Common myeloid progenitor, CD34-positive (primary cell): ENCODE data around the gene PLXND1.

Experiments used
- CTCF ChIA-PET: fragments of 350-600 bp; sonication (Branson Sonifier 250); formaldehyde crosslinking; loops from one replicate; lab custom pipeline; 2021; ENCODE audit warnings: antibody characterized with exemption; lab: Charles Lee
- POLR2A ChIA-PET: fragments of 350-600 bp; sonication (Branson Sonifier 250); formaldehyde crosslinking; loops from one replicate; lab custom pipeline; 2021; ENCODE audit warnings: antibody characterized with exemption; lab: Charles Lee
- DNase-seq, 3 donors: peaks; one replicate each; pipeline versions ENCODE4 v3.0.0 to v3.0.0-alpha.2; 2013
- H3K27ac ChIP-seq, 2 experiments: 1 replicate in 1 of 2; 2 replicates in 1 of 2; pipeline ENCODE4 v1.7.0; 2013; ENCODE audit warnings: inconsistent platforms in 2 of 2, low read length in 2 of 2, mild to moderate bottlenecking in 2 of 2, low read depth in 1 of 2, moderate library complexity in 1 of 2; ENCODE audit not compliant: severe bottlenecking in 2 of 2, insufficient read depth in 1 of 2, poor library complexity in 1 of 2
- H3K27me3 ChIP-seq, 5 experiments: replicated peaks in 2 of 5; 1 replicate in 3 of 5; 2 replicates in 2 of 5; pipeline versions ENCODE4 v1.6.1 to v1.7.0; 2013; ENCODE audit warnings: low read length in 4 of 5, mild to moderate bottlenecking in 2 of 5, moderate library complexity in 2 of 5, inconsistent platforms in 1 of 5; ENCODE audit not compliant: insufficient read depth in 5 of 5, control insufficient read depth in 4 of 5
- H3K36me3 ChIP-seq, 4 experiments: 1 replicate in 2 of 4; 2 replicates in 2 of 4; pipeline versions ENCODE4 v1.6.1 to v1.7.0; 2013; ENCODE audit warnings: low read length in 3 of 4, control low read depth in 1 of 4, mild to moderate bottlenecking in 1 of 4; ENCODE audit not compliant: control insufficient read depth in 4 of 4, insufficient read depth in 4 of 4
- H3K4me1 ChIP-seq, 4 experiments: 1 replicate in 3 of 4; 2 replicates in 1 of 4; pipeline versions ENCODE4 v1.6.1 to v1.7.1; 2013; ENCODE audit warnings: low read length in 3 of 4, mild to moderate bottlenecking in 3 of 4, control low read depth in 1 of 4, inconsistent platforms in 1 of 4, moderate library complexity in 1 of 4; ENCODE audit not compliant: control insufficient read depth in 4 of 4, insufficient read depth in 4 of 4; ENCODE audit errors: control extremely low read depth in 1 of 4
- H3K4me3 ChIP-seq, 7 experiments: 1 replicate in 4 of 7; 2 replicates in 3 of 7; pipeline versions ENCODE4 v1.5.1 to v1.7.0; 2013; ENCODE audit warnings: mild to moderate bottlenecking in 7 of 7, low read length in 6 of 7, moderate library complexity in 6 of 7, inconsistent platforms in 2 of 7, low read depth in 2 of 7, control low read depth in 1 of 7; ENCODE audit not compliant: insufficient read depth in 4 of 7, control insufficient read depth in 1 of 7; ENCODE audit errors: extremely low read depth in 1 of 7
- H3K9me3 ChIP-seq, 5 experiments: 1 replicate in 4 of 5; 2 replicates in 1 of 5; pipeline versions ENCODE4 v1.6.1 to v1.7.1; 2013; ENCODE audit warnings: low read length in 4 of 5, mild to moderate bottlenecking in 2 of 5, inconsistent platforms in 1 of 5, low read depth in 1 of 5, moderate library complexity in 1 of 5; ENCODE audit not compliant: control insufficient read depth in 4 of 5, insufficient read depth in 2 of 5; ENCODE audit errors: control extremely low read depth in 1 of 5
- WGBS: methylation state at CpG from one replicate; pipeline ENCODE4 v1.1.5; 2013; ENCODE audit not compliant: insufficient coverage; 5-methylcytosine and 5-hydroxymethylcytosine counted together

PLXND1 gene

GRCh38 chr3:129575997-129576384 lies 30.5 kb downstream of the PLXND1 start:
- POLR2A ChIA-PET = interaction anchor here (1.0 to 3.4 kb wide), 4 partner anchors 12 to 50 kb away, joined by 3 to 11 read pairs (median 4); no protein-coding TSS in a partner anchor
- peaks cover 0 to 59% (median 50%) of the 10 kb centered on the region in 4 experiments for H3K4me1 ChIP-seq
- H3K4me3 ChIP-seq = no peak overlapping the region
- H3K9me3 ChIP-seq = no peaks in the 10 kb centered on the region
- H3K36me3 ChIP-seq = peaks cover 0 to 72% (median 38%) of the 10 kb centered on the region in 4 experiments
- 79% methylated on average over 10 of the region's 10 CpGs for WGBS
- no peaks in the 10 kb centered on the region for H3K27me3 ChIP-seq
- CTCF ChIA-PET = interaction anchor here (0.7 to 10.7 kb wide), 9 partner anchors 17 to 86 kb away, joined by 3 to 158 read pairs (median 4); partner anchors contain the start of gene PLXND1
- no peak for DNase-seq
- peak overlapping the region in 1 of 2 experiments; percentile 54 for H3K27ac ChIP-seq

DNA sequence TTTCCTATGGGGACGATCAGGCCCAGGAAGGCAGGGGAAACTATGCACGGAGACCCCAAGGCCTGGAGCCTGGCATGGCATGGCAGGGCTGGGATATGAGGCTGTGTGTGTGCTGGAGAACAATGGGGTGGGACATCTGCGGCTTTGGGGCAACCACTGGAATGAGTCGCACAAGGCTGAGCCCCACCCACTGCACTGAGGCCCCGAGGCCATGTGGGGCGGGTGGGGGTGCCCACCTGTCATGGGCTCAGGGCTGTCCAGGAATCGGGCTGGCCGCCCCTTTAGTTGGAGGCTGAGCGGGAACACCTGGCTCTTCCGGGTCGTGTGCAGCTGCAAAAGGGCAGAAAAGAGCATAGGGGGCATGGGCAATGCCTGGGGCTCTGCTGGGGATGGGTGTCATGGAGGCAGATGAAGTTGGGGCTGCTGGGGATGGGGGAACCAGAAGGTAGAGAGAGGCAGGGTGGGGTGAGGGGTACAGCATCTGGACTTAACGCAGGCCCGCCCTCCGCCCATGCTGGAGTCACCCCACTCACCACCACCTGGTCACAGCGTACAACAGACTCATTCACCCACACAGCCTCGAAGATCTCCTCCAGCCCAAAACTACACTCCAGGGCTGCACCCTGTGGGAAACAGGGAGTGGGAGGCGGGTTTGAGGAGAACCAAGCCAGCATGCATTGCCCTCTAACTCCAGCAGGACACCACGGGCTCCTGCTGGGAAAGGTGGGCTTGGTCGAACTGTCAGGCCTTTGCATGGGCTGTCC lies 31.1 kb downstream of the PLXND1 start:
- no peaks in the 10 kb centered on the region for H3K27me3 ChIP-seq
- CTCF ChIA-PET = interaction anchor here (1.3 to 10.7 kb wide), 5 partner anchors 18 to 85 kb away, joined by 4 to 158 read pairs (median 5); partner anchors contain the start of gene PLXND1

DNA sequence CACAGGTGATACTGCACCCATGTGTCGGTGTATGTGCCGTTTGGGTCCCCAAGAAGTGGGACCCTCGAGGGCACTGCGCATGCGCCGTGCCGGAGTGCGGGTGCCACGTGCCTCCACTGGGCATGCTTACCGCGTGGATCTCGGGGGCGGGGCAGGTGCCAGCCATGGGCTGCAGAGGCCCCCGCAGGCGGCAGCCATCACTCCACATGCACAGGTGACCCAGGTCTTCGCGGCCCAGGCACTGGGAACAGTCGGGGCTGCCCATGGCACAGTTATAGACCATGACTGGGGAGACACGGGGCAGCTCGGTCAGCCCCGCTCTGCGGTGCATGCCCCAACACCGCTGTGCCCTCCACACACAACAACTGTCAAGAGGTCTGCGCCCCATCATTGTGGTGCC lies 32.3 kb downstream of the PLXND1 start:
- ChIA-PET CTCF (interaction anchor here (0.7 to 1.0 kb wide), 2 partner anchors 8 to 23 kb away, joined by 3 read pairs; no protein-coding TSS in a partner anchor), POLR2A (no interaction called here)
- no peak for DNase-seq
- Histone ChIP-seq H3K9me3 (no peaks in the 10 kb centered on the region), H3K4me3 (no peak overlapping the region), H3K27ac (peak overlapping the region in 1 of 2 experiments; percentile 19), H3K4me1 (peaks cover 0 to 41% (median 38%) of the 10 kb centered on the region in 4 experiments), H3K27me3 (no peaks in the 10 kb centered on the region), H3K36me3 (peaks cover 0 to 76% (median 51%) of the 10 kb centered on the region in 4 experiments)
- WGBS = 96% methylated on average over 24 of the region's 24 CpGs

More for the DNA sequence above, 31.1 kb downstream of the PLXND1 start:
- Histone ChIP-seq H3K9me3 (no peaks in the 10 kb centered on the region), H3K4me1 (peaks cover 0 to 53% (median 49%) of the 10 kb centered on the region in 4 experiments), H3K27ac (peak overlapping the region in 1 of 2 experiments; percentile 54), H3K4me3 (no peak overlapping the region), H3K36me3 (peaks cover 0 to 72% (median 40%) of the 10 kb centered on the region in 4 experiments)
- no peak for DNase-seq
- WGBS = 96% methylated on average over 15 of the region's 19 CpGs
- POLR2A ChIA-PET = interaction anchor here (1.4 to 1.6 kb wide), 2 partner anchors 17 to 30 kb away, joined by 4 to 5 read pairs; no protein-coding TSS in a partner anchor

DNA sequence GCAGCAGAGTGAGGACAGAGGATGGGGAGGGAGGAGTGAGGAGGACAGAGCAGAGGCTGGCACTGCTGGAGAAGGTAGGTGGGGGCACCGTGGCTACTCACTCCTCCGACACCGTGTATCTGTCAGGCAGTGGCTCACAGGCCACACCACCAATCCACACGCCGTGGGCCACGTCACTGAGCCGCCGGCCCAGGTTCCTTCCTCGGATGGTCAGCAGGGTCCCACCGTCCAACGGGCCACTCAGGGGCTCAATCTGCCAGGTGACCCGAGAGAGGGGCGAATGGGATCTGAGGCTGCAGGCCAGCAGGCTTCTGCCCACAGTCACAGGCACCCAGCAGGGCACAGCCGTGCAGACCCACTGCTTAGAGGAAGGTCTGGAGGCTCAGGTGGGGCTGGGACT lies 33.0 kb downstream of the PLXND1 start:
- H3K4me1 ChIP-seq = peaks cover 0 to 34% (median 31%) of the 10 kb centered on the region in 4 experiments

DNA sequence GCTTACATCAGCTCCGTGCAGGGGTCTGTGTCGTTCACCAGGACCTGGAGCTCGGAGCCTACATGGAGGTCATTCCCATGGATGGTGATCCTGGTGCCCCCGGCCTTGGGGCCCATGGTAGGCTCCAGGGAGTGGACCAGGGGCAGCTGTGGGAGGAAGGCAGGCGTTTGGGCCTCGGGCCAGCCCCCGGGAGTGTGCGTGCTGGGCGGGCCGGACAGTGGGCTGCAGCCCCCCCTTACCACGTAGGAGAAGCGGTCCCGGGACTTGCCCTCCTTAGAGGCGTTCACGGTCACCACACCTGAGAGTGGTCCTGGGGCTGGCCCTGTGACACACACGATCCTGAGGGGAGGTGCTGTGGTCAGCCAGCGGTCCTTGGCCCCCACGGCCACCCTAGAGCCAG lies 33.9 kb downstream of the PLXND1 start:
- 95% methylated on average over 15 of the region's 18 CpGs for WGBS
- POLR2A ChIA-PET = no interaction called here

More for the DNA sequence above, 33.0 kb downstream of the PLXND1 start:
- no peaks in the 10 kb centered on the region for H3K27me3 ChIP-seq
- no peak overlapping the region for H3K4me3 ChIP-seq
- no peak overlapping the region for H3K27ac ChIP-seq
- 92% methylated on average over 13 of the region's 14 CpGs for WGBS
- DNase-seq = no peak
- CTCF ChIA-PET = interaction anchor here (1.0 kb wide), 1 partner anchor 24 kb away, joined by 3 read pairs; no protein-coding TSS in a partner anchor
- H3K36me3 ChIP-seq = peaks cover 0 to 77% (median 56%) of the 10 kb centered on the region in 4 experiments
- no peaks in the 10 kb centered on the region for H3K9me3 ChIP-seq
- POLR2A ChIA-PET = no interaction called here

DNA sequence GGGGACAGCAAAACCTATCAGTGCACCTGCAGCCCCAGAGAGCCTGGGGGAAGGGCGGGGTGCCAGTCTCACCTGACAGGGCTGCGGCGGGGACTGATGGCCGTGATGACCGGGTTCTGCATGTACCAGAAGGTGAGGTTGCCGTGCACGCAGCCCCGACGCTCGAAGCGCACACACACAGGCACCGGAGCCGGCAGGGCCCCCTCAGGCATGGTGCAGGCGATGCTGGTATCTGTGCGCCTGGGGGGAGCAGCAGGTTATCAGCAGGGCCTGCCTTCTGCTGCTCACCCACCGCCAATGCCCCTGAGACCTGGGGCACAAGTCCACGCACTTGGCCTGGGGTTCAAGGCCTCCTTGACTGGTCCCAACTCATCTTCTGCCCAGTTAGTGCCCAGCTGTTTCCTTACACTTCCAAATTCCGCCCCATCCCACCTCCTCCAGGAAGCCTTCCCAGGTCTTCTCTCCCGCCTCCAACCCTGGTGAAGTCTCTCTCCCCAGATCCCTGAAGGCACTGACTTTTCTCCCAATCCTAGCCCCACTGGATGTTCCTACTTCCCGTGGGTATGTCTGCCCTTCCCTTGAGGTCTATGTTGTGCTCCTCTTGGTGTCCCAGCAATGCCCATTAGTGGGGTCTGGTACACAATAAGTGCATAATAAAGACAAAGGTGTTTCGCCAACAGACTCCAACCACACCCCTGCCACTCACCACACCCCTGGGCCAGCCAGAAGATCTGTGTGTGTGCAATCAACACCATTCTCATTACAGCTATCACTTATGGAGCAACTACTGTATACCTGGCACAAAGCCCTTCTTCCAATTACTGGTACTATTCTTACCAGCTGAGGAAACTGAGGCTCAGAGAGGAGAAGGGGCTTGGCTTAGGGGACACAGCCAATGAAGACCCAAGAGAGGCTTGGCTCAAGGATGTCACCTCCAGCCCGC lies 34.6 kb downstream of the PLXND1 start:
- 97% methylated on average over 19 of the region's 22 CpGs for WGBS
- POLR2A ChIA-PET = no interaction called here
- H3K9me3 ChIP-seq = no peaks in the 10 kb centered on the region
- H3K27ac ChIP-seq = no peak overlapping the region
- H3K4me3 ChIP-seq = no peak overlapping the region
- peaks cover 0 to 18% (median 15%) of the 10 kb centered on the region in 4 experiments for H3K4me1 ChIP-seq
- no peak for DNase-seq
- peaks cover 0 to 86% (median 65%) of the 10 kb centered on the region in 4 experiments for H3K36me3 ChIP-seq
- no peaks in the 10 kb centered on the region for H3K27me3 ChIP-seq
- CTCF ChIA-PET = interaction anchor here (0.9 kb wide), 1 partner anchor 22 kb away, joined by 3 read pairs; no protein-coding TSS in a partner anchor

More for the DNA sequence above, 33.9 kb downstream of the PLXND1 start:
- H3K36me3 ChIP-seq = peaks cover 0 to 80% (median 60%) of the 10 kb centered on the region in 4 experiments
- H3K4me1 ChIP-seq = peaks cover 0 to 25% (median 22%) of the 10 kb centered on the region in 4 experiments
- CTCF ChIA-PET = interaction anchor here (0.9 kb wide), 1 partner anchor 21 kb away, joined by 3 read pairs; no protein-coding TSS in a partner anchor
- no peak overlapping the region for H3K4me3 ChIP-seq
- no peak for DNase-seq
- H3K27ac ChIP-seq = no peak overlapping the region
- H3K27me3 ChIP-seq = no peaks in the 10 kb centered on the region
- H3K9me3 ChIP-seq = no peaks in the 10 kb centered on the region
